DOHH2 (cell line): ENCODE measurements around the gene LBH.

Experiments
- EZH2phosphoT487 ChIP-seq: fragments of 200-600 bp; sonication (generic); IDR thresholded peaks from 2 replicates; pipeline ENCODE4 v1.6.1; 2017; ENCODE audit warnings: borderline replicate concordance, mild to moderate bottlenecking, antibody characterized with exemption, low read length, moderate library complexity, mixed read lengths
- TF ChIP-seq, protein P1 (sequence below): fragments of 200-600 bp; sonication (generic); IDR thresholded peaks from one replicate; pipeline ENCODE4 v1.5.1; 2014; ENCODE audit warnings: antibody characterized with exemption, mild to moderate bottlenecking, low read depth, low read length; ENCODE audit not compliant: poor library complexity, severe bottlenecking

DNA sequence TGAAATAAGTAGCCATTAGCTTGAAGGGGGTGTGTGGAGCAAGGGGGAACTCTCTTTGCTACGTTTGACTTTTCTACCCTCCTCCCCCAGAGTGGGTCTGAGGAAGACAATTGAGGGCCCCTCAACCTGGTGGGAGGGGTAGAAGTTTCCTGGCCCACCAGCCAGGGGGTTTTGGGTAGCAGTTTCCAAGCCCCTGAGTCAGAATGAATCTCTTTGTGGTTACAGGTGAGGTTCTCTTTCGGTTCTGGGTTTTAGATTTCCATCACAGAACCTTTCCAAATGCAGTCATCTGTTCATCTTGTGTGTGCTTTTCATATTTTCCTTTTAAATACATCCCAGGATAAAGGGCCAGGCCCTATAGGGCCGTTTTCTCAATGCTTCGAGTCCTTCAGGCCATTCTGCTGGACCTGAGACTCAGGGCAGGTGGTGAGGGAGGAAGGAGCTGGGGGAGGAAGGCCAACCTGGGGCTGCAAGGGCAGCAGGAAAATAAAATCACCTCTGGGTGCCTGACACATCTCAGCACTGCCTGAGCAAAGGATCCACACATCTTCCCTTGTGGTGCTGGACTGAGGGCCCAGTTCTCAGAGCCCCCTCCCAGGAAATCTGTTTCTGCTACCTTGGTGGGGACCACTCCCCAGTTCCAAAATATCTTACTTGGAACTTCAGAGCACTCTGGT, 4.7 kb downstream of the LBH start:
- TF ChIP-seq, protein P1, sequence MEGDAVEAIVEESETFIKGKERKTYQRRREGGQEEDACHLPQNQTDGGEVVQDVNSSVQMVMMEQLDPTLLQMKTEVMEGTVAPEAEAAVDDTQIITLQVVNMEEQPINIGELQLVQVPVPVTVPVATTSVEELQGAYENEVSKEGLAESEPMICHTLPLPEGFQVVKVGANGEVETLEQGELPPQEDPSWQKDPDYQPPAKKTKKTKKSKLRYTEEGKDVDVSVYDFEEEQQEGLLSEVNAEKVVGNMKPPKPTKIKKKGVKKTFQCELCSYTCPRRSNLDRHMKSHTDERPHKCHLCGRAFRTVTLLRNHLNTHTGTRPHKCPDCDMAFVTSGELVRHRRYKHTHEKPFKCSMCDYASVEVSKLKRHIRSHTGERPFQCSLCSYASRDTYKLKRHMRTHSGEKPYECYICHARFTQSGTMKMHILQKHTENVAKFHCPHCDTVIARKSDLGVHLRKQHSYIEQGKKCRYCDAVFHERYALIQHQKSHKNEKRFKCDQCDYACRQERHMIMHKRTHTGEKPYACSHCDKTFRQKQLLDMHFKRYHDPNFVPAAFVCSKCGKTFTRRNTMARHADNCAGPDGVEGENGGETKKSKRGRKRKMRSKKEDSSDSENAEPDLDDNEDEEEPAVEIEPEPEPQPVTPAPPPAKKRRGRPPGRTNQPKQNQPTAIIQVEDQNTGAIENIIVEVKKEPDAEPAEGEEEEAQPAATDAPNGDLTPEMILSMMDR = no peak
- TF ChIP-seq EZH2phosphoT487 = no peak
